Uterus (tissue), 4 donors: Measurements from ENCODE around the gene TBC1D19. TPM values are rescaled to one million over a fixed set of nuclear protein-coding genes. Genes with fewer than 3 reads are reported as not detected.

Source experiments
- DNase-seq, 2 donors: peaks; one replicate each; pipeline ENCODE4 v3.0.0-alpha.2; 2019 to 2020
- H3K27ac ChIP-seq, 2 donors: fragments of 200-600 bp; sonication (generic); 1 replicate in 1 of 2; 2 replicates in 1 of 2; pipeline ENCODE4 v1.5.1; 2016 to 2018
- H3K27me3 ChIP-seq, 2 donors: fragments of 200-600 bp; sonication (generic); one replicate each; pipeline ENCODE4 v1.5.1; 2018 to 2019; ENCODE audit warnings: control low read depth in 1 of 2
- H3K36me3 ChIP-seq, 2 donors: fragments of 200-600 bp; sonication (generic); one replicate each; pipeline ENCODE4 v1.5.1; 2019; ENCODE audit warnings: control low read depth in 1 of 2
- H3K4me1 ChIP-seq, 2 donors: fragments of 200-600 bp; sonication (generic); one replicate each; pipeline ENCODE4 v1.5.1; 2018 to 2019; ENCODE audit warnings: control low read depth in 1 of 2
- H3K4me3 ChIP-seq, 2 donors: fragments of 200-600 bp; sonication (generic); 1 replicate in 1 of 2; 2 replicates in 1 of 2; pipeline ENCODE4 v1.5.1; 2018 to 2019; ENCODE audit warnings: mild to moderate bottlenecking in 1 of 2
- H3K9me3 ChIP-seq, 2 donors: fragments of 200-600 bp; sonication (generic); one replicate each; pipeline ENCODE4 v1.5.1; 2019; ENCODE audit warnings: control low read depth in 1 of 2
- CTCF ChIP-seq, 4 experiments: fragments of 200-600 bp in 2 of 4; fragments of 450-650 bp in 2 of 4; sonication (generic) in 2 of 4; IDR thresholded peaks; one replicate each; pipeline ENCODE4 v1.5.1; 2016 to 2019; ENCODE audit warnings: antibody characterized with exemption in 4 of 4, mild to moderate bottlenecking in 2 of 4, moderate library complexity in 1 of 4
- POLR2A ChIP-seq, 2 donors: fragments of 450-650 bp; IDR thresholded peaks; one replicate each; pipeline ENCODE4 v1.6.1; 2016; ENCODE audit warnings: antibody characterized with exemption in 2 of 2, mild to moderate bottlenecking in 1 of 2, moderate library complexity in 1 of 2
- intact Hi-C: fragments of 100-400 bp; cut with DNase I; formaldehyde crosslinking; loops from one replicate; pipeline ENCODE4 v1.15.1; 2023; ENCODE audit warnings: low total_unique reads
- total RNA-seq, 4 donors: library from RNA; depleted of rRNA in 3 of 4; stranded (reverse); fragments of >200 nt in 3 of 4; gene quantifications; one replicate each; pipeline versions ENCODE4 v1.1.0 to v1.2.4, GENCODE V29; 2014 to 2023
- donor health status: DM: yes; HTN: yes; CAD: no.

Gene TBC1D19
- total RNA-seq, 4 donors from 2014 or later = 5.4 to 69.6 (median 25.2) TPM

- TF ChIP-seq CTCF (IDR thresholded peaks at IDR 0.05) = no peak
- TF ChIP-seq POLR2A (IDR thresholded peaks at IDR 0.05) = no peak
- Histone ChIP-seq H3K4me3 (no peak overlapping the region), H3K36me3 (no peaks in the 10 kb centered on the region), H3K27ac (no peak overlapping the region), H3K9me3 (no peaks in the 10 kb centered on the region), H3K4me1 (no peaks in the 10 kb centered on the region), H3K27me3 (no peaks in the 10 kb centered on the region)
- intact Hi-C loops = no loop called here
- DNase-seq = no peak
These were observed 27.5 kb downstream of the TBC1D19 start for GRCh38 chr4:26611372-26611771.

GRCh38 chr4:26611885-26612284 is 28.0 kb downstream of the TBC1D19 start:
- H3K4me1 ChIP-seq = no peaks in the 10 kb centered on the region
- no peaks in the 10 kb centered on the region for H3K9me3 ChIP-seq
- H3K27me3 ChIP-seq = no peaks in the 10 kb centered on the region
- intact Hi-C loops = no loop called here
- no peak for DNase-seq
- TF ChIP-seq CTCF (IDR thresholded peaks at IDR 0.05) (no peak), POLR2A (IDR thresholded peaks at IDR 0.05) (no peak)
- H3K4me3 ChIP-seq = no peak overlapping the region
- H3K27ac ChIP-seq = no peak overlapping the region
- no peaks in the 10 kb centered on the region for H3K36me3 ChIP-seq

- TF ChIP-seq POLR2A (IDR thresholded peaks at IDR 0.05) (no peak), CTCF (IDR thresholded peaks at IDR 0.05) (no peak)
These were observed 29.4 kb downstream of the TBC1D19 start for GRCh38 chr4:26613237-26613636.

GRCh38 chr4:26613735-26614134 is 29.9 kb downstream of the TBC1D19 start:
- TF ChIP-seq POLR2A (IDR thresholded peaks at IDR 0.05) = no peak

More at GRCh38 chr4:26613237-26613636, 29.4 kb downstream of the TBC1D19 start:
- Histone ChIP-seq H3K36me3 (no peaks in the 10 kb centered on the region), H3K27ac (no peak overlapping the region), H3K4me1 (no peaks in the 10 kb centered on the region), H3K27me3 (no peaks in the 10 kb centered on the region), H3K4me3 (no peak overlapping the region), H3K9me3 (no peaks in the 10 kb centered on the region)
- intact Hi-C loops = no loop called here
- no peak for DNase-seq

GRCh38 chr4:26619784-26620183 is 35.9 kb downstream of the TBC1D19 start:
- no peak for DNase-seq
- Histone ChIP-seq H3K4me1 (peaks cover 0 to under 1% of the 10 kb centered on the region in 2 donors), H3K4me3 (no peak overlapping the region), H3K27ac (no peak overlapping the region), H3K27me3 (no peaks in the 10 kb centered on the region), H3K36me3 (no peaks in the 10 kb centered on the region), H3K9me3 (no peaks in the 10 kb centered on the region)
- intact Hi-C loops = no loop called here
- no peak for TF ChIP-seq CTCF (IDR thresholded peaks at IDR 0.05)
- no peak for TF ChIP-seq POLR2A (IDR thresholded peaks at IDR 0.05)

More at GRCh38 chr4:26613735-26614134, 29.9 kb downstream of the TBC1D19 start:
- Histone ChIP-seq H3K4me1 (no peaks in the 10 kb centered on the region), H3K27ac (no peak overlapping the region), H3K9me3 (no peaks in the 10 kb centered on the region), H3K4me3 (no peak overlapping the region), H3K36me3 (no peaks in the 10 kb centered on the region), H3K27me3 (no peaks in the 10 kb centered on the region)
- no peak for DNase-seq
- intact Hi-C loops = no loop called here

GRCh38 chr4:26621366-26621765 is 37.5 kb downstream of the TBC1D19 start:
- TF ChIP-seq CTCF (IDR thresholded peaks at IDR 0.05) (no peak), POLR2A (IDR thresholded peaks at IDR 0.05) (no peak)
- Histone ChIP-seq H3K27ac (no peak overlapping the region), H3K4me1 (peaks cover 0 to 13% of the 10 kb centered on the region in 2 donors), H3K27me3 (no peaks in the 10 kb centered on the region), H3K9me3 (no peaks in the 10 kb centered on the region), H3K4me3 (no peak overlapping the region), H3K36me3 (no peaks in the 10 kb centered on the region)
- DNase-seq = no peak
- intact Hi-C loops = no loop called here
